ENCODE data around the gene MLPH.

MLPH gene

GRCh38 chr2:237495521-237496117 lies 8.6 kb downstream of the MLPH start:
- no peak for DNase-seq (ENCODE audit: low spot score)
- Histone ChIP-seq H3K79me1 (ENCODE audit: low read depth, low read length) (no peaks in the 10 kb centered on the region), H2BK5ac (ENCODE audit: low read length) (no peak overlapping the region), H3K27me3 (ENCODE audit: control insufficient read depth in 3 of 3, insufficient read depth in 3 of 3, low read depth in 1 of 3, low read length in 3 of 3) (no peaks in the 10 kb centered on the region), H3K27ac (replicated peaks; ENCODE audit: low read length) (no peak overlapping the region), H3K4me2 (ENCODE audit: insufficient read depth, low read length, poor library complexity, severe bottlenecking) (no peak overlapping the region), H2BK12ac (ENCODE audit: low read length) (no peak overlapping the region), H2BK15ac (ENCODE audit: low read length) (no peak overlapping the region), H3K36me3 (replicated peaks in 1 of 2; ENCODE audit: control insufficient read depth in 2 of 2, insufficient read depth in 2 of 2, low read length in 2 of 2) (no peaks in the 10 kb centered on the region), H3K4me3 (ENCODE audit: low read length in 2 of 2) (no peak overlapping the region), H4K91ac (ENCODE audit: low read depth, low read length, poor library complexity) (no peak overlapping the region), H3K9ac (ENCODE audit: low read depth, low read length, poor library complexity) (no peak overlapping the region), H3K4me1 (ENCODE audit: control insufficient read depth in 2 of 2, insufficient read depth in 1 of 2, low read depth in 1 of 2, low read length in 2 of 2) (peaks cover 0 to 2% of the 10 kb centered on the region in 2 donors), H2BK120ac (ENCODE audit: low read depth, low read length) (no peak overlapping the region), H3K18ac (ENCODE audit: low read length) (no peak overlapping the region), H3K9me3 (replicated peaks in 1 of 2; ENCODE audit: control insufficient read depth in 2 of 2, insufficient read depth in 1 of 2, low read depth in 1 of 2, low read length in 2 of 2) (peaks cover 9 to 10% of the 10 kb centered on the region in 2 donors), H2AK5ac (ENCODE audit: low read depth, low read length) (no peak overlapping the region), H4K8ac (ENCODE audit: low read depth, low read length) (no peak overlapping the region), H2AFZ (ENCODE audit: low read length) (no peak overlapping the region), H3K14ac (ENCODE audit: low read length) (no peak overlapping the region), H3K23ac (ENCODE audit: low read depth, low read length, poor library complexity) (peak overlapping the region; percentile 20), H3K4ac (ENCODE audit: low read length) (no peak overlapping the region)
- 100% methylated on average over 1 of the region's 21 CpGs; no CpG with 5 or more reads in 1 of the 2 donors for WGBS, 2 donors (ENCODE audit: extremely low coverage in 2 of 2, insufficient read length in 2 of 2, insufficient replicate concordance in 1 of 2)

GRCh38 chr2:237496428-237496827 lies 9.4 kb downstream of the MLPH start:
- no peak overlapping the region for H2BK5ac ChIP-seq (ENCODE audit: low read length)
- H2BK120ac ChIP-seq (ENCODE audit: low read depth, low read length): no peak overlapping the region
- no peak overlapping the region for H4K91ac ChIP-seq (ENCODE audit: low read depth, low read length, poor library complexity)
- H3K18ac ChIP-seq (ENCODE audit: low read length): no peak overlapping the region
- no peak overlapping the region for H2BK15ac ChIP-seq (ENCODE audit: low read length)
- H3K27ac ChIP-seq (replicated peaks; ENCODE audit: low read length): no peak overlapping the region
- no peak overlapping the region for H3K4ac ChIP-seq (ENCODE audit: low read length)
- peaks cover 0 to 4% of the 10 kb centered on the region in 2 donors for H3K4me1 ChIP-seq (ENCODE audit: control insufficient read depth in 2 of 2, insufficient read depth in 1 of 2, low read depth in 1 of 2, low read length in 2 of 2)
- H3K9ac ChIP-seq (ENCODE audit: low read depth, low read length, poor library complexity): no peak overlapping the region
- no peaks in the 10 kb centered on the region for H3K79me1 ChIP-seq (ENCODE audit: low read depth, low read length)
- H3K27me3 ChIP-seq (ENCODE audit: control insufficient read depth in 3 of 3, insufficient read depth in 3 of 3, low read depth in 1 of 3, low read length in 3 of 3): no peaks in the 10 kb centered on the region
- no peak overlapping the region for H2BK12ac ChIP-seq (ENCODE audit: low read length)
- H3K14ac ChIP-seq (ENCODE audit: low read length): no peak overlapping the region
- H3K36me3 ChIP-seq (replicated peaks in 1 of 2; ENCODE audit: control insufficient read depth in 2 of 2, insufficient read depth in 2 of 2, low read length in 2 of 2): no peaks in the 10 kb centered on the region
- H3K4me2 ChIP-seq (ENCODE audit: insufficient read depth, low read length, poor library complexity, severe bottlenecking): no peak overlapping the region
- no peak overlapping the region for H3K23ac ChIP-seq (ENCODE audit: low read depth, low read length, poor library complexity)
- peaks cover 4 to 6% of the 10 kb centered on the region in 2 donors for H3K9me3 ChIP-seq (replicated peaks in 1 of 2; ENCODE audit: control insufficient read depth in 2 of 2, insufficient read depth in 1 of 2, low read depth in 1 of 2, low read length in 2 of 2)
- H3K4me3 ChIP-seq (ENCODE audit: low read length in 2 of 2): no peak overlapping the region
- no peak overlapping the region for H2AFZ ChIP-seq (ENCODE audit: low read length)
- no CpG with 5 or more reads among the region's 8 CpGs for whole genome bisulfite sequencing, 2 donors (ENCODE audit: extremely low coverage in 2 of 2, insufficient read length in 2 of 2, insufficient replicate concordance in 1 of 2)
- H4K8ac ChIP-seq (ENCODE audit: low read depth, low read length): no peak overlapping the region
- H2AK5ac ChIP-seq (ENCODE audit: low read depth, low read length): no peak overlapping the region
- DNase-seq (ENCODE audit: low spot score): no peak

GRCh38 chr2:237497009-237497837 lies 10.2 kb downstream of the MLPH start:
- no peak overlapping the region for H3K4ac ChIP-seq (ENCODE audit: low read length)
- H3K18ac ChIP-seq (ENCODE audit: low read length): no peak overlapping the region
- H3K9me3 ChIP-seq (replicated peaks in 1 of 2; ENCODE audit: control insufficient read depth in 2 of 2, insufficient read depth in 1 of 2, low read depth in 1 of 2, low read length in 2 of 2): no peaks in the 10 kb centered on the region
- H3K14ac ChIP-seq (ENCODE audit: low read length): no peak overlapping the region
- H2BK5ac ChIP-seq (ENCODE audit: low read length): no peak overlapping the region
- no peak for DNase-seq (ENCODE audit: low spot score)
- no peak overlapping the region for H3K23ac ChIP-seq (ENCODE audit: low read depth, low read length, poor library complexity)
- no peak overlapping the region for H3K4me2 ChIP-seq (ENCODE audit: insufficient read depth, low read length, poor library complexity, severe bottlenecking)
- no peak overlapping the region for H3K4me3 ChIP-seq (ENCODE audit: low read length in 2 of 2)
- no peak overlapping the region for H2AK5ac ChIP-seq (ENCODE audit: low read depth, low read length)
- WGBS, 2 donors (ENCODE audit: extremely low coverage in 2 of 2, insufficient read length in 2 of 2, insufficient replicate concordance in 1 of 2): no CpG with 5 or more reads among the region's 23 CpGs
- no peak overlapping the region for H4K91ac ChIP-seq (ENCODE audit: low read depth, low read length, poor library complexity)
- H3K79me1 ChIP-seq (ENCODE audit: low read depth, low read length): no peaks in the 10 kb centered on the region
- no peaks in the 10 kb centered on the region for H3K36me3 ChIP-seq (replicated peaks in 1 of 2; ENCODE audit: control insufficient read depth in 2 of 2, insufficient read depth in 2 of 2, low read length in 2 of 2)
- H2BK12ac ChIP-seq (ENCODE audit: low read length): no peak overlapping the region
- H2BK15ac ChIP-seq (ENCODE audit: low read length): no peak overlapping the region
- no peak overlapping the region for H2AFZ ChIP-seq (ENCODE audit: low read length)
- H4K8ac ChIP-seq (ENCODE audit: low read depth, low read length): no peak overlapping the region
- H3K4me1 ChIP-seq (ENCODE audit: control insufficient read depth in 2 of 2, insufficient read depth in 1 of 2, low read depth in 1 of 2, low read length in 2 of 2): peaks cover 0 to 4% of the 10 kb centered on the region in 2 donors
- H2BK120ac ChIP-seq (ENCODE audit: low read depth, low read length): no peak overlapping the region
- no peak overlapping the region for H3K9ac ChIP-seq (ENCODE audit: low read depth, low read length, poor library complexity)
- H3K27ac ChIP-seq (replicated peaks; ENCODE audit: low read length): no peak overlapping the region
- H3K27me3 ChIP-seq (ENCODE audit: control insufficient read depth in 3 of 3, insufficient read depth in 3 of 3, low read depth in 1 of 3, low read length in 3 of 3): no peaks in the 10 kb centered on the region

GRCh38 chr2:237497838-237498186 lies 10.8 kb downstream of the MLPH start:
- Histone ChIP-seq H3K4me1 (ENCODE audit: control insufficient read depth in 2 of 2, insufficient read depth in 1 of 2, low read depth in 1 of 2, low read length in 2 of 2) (peaks cover 0 to 4% of the 10 kb centered on the region in 2 donors), H3K4me3 (ENCODE audit: low read length in 2 of 2) (no peak overlapping the region)

More at GRCh38 chr2:237497838-237498186, 10.8 kb downstream of the MLPH start:
- Histone ChIP-seq H3K4ac (ENCODE audit: low read length) (no peak overlapping the region), H3K4me2 (ENCODE audit: insufficient read depth, low read length, poor library complexity, severe bottlenecking) (no peak overlapping the region), H2BK12ac (ENCODE audit: low read length) (no peak overlapping the region), H3K36me3 (replicated peaks in 1 of 2; ENCODE audit: control insufficient read depth in 2 of 2, insufficient read depth in 2 of 2, low read length in 2 of 2) (no peaks in the 10 kb centered on the region), H2BK15ac (ENCODE audit: low read length) (no peak overlapping the region), H2AK5ac (ENCODE audit: low read depth, low read length) (no peak overlapping the region), H3K14ac (ENCODE audit: low read length) (no peak overlapping the region), H3K27me3 (ENCODE audit: control insufficient read depth in 3 of 3, insufficient read depth in 3 of 3, low read depth in 1 of 3, low read length in 3 of 3) (no peaks in the 10 kb centered on the region), H3K27ac (replicated peaks; ENCODE audit: low read length) (no peak overlapping the region), H4K91ac (ENCODE audit: low read depth, low read length, poor library complexity) (no peak overlapping the region), H3K18ac (ENCODE audit: low read length) (no peak overlapping the region), H4K8ac (ENCODE audit: low read depth, low read length) (no peak overlapping the region), H3K9ac (ENCODE audit: low read depth, low read length, poor library complexity) (no peak overlapping the region), H3K9me3 (replicated peaks in 1 of 2; ENCODE audit: control insufficient read depth in 2 of 2, insufficient read depth in 1 of 2, low read depth in 1 of 2, low read length in 2 of 2) (no peaks in the 10 kb centered on the region), H3K23ac (ENCODE audit: low read depth, low read length, poor library complexity) (no peak overlapping the region), H2BK5ac (ENCODE audit: low read length) (no peak overlapping the region), H2BK120ac (ENCODE audit: low read depth, low read length) (no peak overlapping the region), H3K79me1 (ENCODE audit: low read depth, low read length) (no peaks in the 10 kb centered on the region), H2AFZ (ENCODE audit: low read length) (no peak overlapping the region)
- no peak for DNase-seq (ENCODE audit: low spot score)
- no CpG with 5 or more reads among the region's 10 CpGs for WGBS, 2 donors (ENCODE audit: extremely low coverage in 2 of 2, insufficient read length in 2 of 2, insufficient replicate concordance in 1 of 2)
